HepG2 (cell line): ENCODE data around the gene RAB3B.

Experiments used
- ERF ChIP-seq: IDR thresholded peaks from 2 replicates; pipeline ENCODE4 v1.6.1; 2018; ENCODE audit warnings: missing biosample characterization, missing genetic modification reagents
- GTF2F1 ChIP-seq: fragments of 150-350 bp; IDR thresholded peaks from 2 replicates; pipeline ENCODE4 v1.6.1; 2014; ENCODE audit warnings: low read length
- KLF9 ChIP-seq: IDR thresholded peaks from 2 replicates; pipeline ENCODE4 v1.6.1; 2016; ENCODE audit warnings: low read depth
- SETDB1 ChIP-seq: sonication (generic); formaldehyde crosslinking; IDR thresholded peaks from 2 replicates; pipeline ENCODE4 v1.5.1; 2020; ENCODE audit warnings: missing genetic modification reagents, mild to moderate bottlenecking, borderline replicate concordance
- SMC3 ChIP-seq: IDR thresholded peaks from 2 replicates; pipeline ENCODE4 v1.6.1; 2011; ENCODE audit warnings: low read length, improper control_type of control experiment
- TAF1 ChIP-seq: sonication (generic); formaldehyde crosslinking; IDR thresholded peaks from 2 replicates; pipeline ENCODE4 v1.4.0; 2020; ENCODE audit warnings: missing genetic modification reagents
- TARDBP ChIP-seq: sonication (generic); formaldehyde crosslinking; IDR thresholded peaks from 2 replicates; pipeline ENCODE4 v1.8.0; 2022; ENCODE audit warnings: mild to moderate bottlenecking, missing genetic modification reagents
- ZNF441 ChIP-seq: sonication (generic); formaldehyde crosslinking; IDR thresholded peaks from 2 replicates; pipeline ENCODE4 v1.7.0; 2021; ENCODE audit warnings: missing genetic modification reagents, borderline replicate concordance
- ZNF780A ChIP-seq: sonication (generic); formaldehyde crosslinking; IDR thresholded peaks from 2 replicates; pipeline ENCODE4 v1.8.0; 2022; ENCODE audit warnings: mild to moderate bottlenecking, missing genetic modification reagents, moderate library complexity

DNA sequence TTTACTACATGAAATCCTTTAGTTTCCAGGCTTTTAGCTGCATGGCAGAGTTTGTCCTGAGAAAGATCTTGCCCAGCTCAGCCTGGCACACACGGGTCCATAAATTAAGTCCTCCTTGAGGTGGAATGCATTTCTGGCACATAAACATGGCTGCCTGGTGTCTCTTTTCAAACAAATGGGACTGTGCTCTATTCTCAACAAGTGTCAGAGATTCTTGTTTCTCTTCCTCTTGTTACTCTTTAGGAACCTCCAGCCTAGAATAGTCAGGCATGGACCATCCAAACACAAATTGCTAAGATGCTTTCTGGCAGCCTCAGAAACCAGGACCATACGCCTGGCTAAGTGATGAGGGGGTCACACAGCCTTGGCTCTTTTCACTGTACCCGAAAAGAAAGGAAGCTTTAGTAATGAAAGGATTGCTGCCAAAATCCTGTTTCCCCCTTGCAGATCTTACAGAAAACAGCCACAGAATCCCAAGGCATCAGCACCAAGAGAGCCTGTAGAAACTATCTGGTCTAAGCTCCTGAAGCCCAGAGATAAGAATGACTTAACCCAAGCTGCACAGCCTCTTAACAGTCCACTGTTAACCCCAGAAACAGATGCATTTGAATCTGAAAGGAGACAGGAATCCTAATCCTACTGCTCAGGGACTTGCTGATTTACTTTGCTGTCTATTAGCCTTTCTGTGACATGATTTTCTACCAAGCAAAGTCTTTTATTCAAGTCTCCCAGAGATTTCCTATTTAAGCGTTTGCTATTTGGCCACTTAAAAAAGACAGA is 80.1 kb downstream of the RAB3B start:
- TF ChIP-seq SMC3 (no peak), ZNF441 (CRISPR knock-in tag) (no peak), ZNF780A (CRISPR knock-in tag) (no peak), ERF (CRISPR knock-in tag) (no peak), GTF2F1 (no peak), TARDBP (CRISPR knock-in tag) (no peak), KLF9 (CRISPR knock-in tag) (no peak), SETDB1 (no peak), TAF1 (CRISPR knock-in tag) (no peak)
